ENCODE results near the gene PDRG1.
A peak's percentile ranks its signal among the peaks of the same experiment; 100 is the strongest.

The PDRG1 gene

DNA sequence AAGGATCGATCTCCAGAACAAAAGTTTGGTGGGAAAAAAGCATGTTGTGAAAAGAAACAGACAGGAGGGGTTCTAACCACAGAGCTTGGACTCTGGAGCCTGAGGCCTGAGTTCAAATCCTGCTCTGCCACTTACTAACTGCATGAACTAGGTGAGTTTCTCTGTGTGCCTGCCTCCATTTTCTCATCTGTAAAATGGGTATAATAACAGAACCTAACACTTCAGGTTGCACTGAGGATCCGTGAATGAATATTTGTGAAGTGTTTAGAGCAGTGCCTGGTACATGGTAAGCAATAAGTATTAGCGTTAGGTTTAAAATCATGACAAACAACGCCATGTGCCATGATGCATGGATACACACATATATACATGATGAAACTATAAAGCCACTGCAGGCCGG lies 44.8 kb downstream of the PDRG1 start:
- DNase-seq (ENCODE audit: low spot score) = no peak

DNA sequence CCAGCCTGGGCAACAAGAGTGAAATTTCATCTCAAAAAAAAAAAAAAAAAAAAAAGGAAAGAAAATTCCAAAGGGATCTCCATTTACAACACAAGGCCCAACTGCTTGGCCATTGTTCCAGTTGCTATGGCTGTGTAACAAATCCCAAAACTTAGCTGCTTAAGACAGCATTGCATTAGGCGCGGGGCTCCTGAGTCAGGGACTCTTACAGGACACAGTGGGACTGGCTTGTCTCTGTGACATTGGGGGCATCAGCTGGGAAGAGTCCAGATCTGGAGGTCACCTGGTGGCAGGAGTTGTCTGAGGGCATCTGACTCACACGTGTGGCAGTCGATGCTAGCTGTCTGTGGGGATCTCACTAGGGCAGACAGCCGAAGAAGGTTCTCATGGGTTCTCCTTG lies 45.8 kb downstream of the PDRG1 start:
- no peak for DNase-seq (ENCODE audit: low spot score)

DNA sequence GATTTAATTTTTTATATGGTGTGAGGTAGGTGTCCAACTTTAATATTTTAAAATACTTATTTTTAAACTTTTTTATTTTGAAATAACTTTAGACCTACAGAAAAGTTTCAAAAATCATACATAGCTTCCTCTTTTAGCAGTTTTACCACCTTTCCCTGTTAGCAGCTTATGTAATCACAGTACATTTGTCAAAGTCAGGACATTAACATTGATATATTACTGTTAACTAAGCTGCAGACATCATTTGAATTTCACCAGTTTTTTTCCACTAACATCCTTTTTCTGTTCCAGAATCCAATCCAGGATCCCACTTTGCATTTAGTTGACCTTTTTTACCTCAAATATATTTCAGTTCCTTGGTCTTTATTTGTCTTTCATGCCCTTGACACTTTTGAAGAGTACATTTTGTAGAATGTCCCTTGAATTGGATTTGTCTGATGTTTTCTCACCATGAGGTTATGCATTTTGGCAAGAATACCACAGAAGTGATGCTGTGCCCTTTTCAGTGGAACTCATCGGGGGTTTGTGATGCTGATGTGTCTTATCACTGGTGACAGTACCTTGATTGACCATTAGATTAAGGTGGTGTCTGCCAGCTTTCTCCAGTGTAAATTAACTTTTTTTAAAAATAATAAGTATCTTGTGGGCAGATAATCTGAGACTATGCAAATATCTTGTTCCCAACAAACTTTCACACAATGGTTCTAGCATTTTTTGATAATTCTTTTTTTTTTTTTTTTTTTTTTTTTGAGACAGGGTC lies 48.0 kb downstream of the PDRG1 start:
- no peak for DNase-seq (ENCODE audit: low spot score)

DNA sequence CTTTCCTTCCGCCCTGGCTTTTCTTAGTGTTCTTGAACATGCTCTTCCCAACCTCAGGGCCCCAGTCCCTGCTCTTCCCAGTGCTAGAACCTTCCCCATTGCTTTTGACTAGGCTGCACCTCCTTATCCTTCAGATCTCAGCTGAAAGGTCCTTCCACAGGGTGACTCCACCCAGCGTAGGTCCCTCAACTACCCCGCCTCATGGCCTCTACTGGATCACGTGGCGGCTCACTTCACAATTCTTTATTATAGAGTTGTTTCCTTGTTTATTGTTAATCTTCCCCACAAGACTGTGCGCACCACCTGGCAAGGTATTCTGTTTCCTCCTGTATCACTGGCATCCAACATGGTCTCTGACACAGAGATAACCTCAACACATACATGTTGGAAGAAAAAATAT lies 50.2 kb downstream of the PDRG1 start:
- no peak for DNase-seq (ENCODE audit: low spot score)

DNA sequence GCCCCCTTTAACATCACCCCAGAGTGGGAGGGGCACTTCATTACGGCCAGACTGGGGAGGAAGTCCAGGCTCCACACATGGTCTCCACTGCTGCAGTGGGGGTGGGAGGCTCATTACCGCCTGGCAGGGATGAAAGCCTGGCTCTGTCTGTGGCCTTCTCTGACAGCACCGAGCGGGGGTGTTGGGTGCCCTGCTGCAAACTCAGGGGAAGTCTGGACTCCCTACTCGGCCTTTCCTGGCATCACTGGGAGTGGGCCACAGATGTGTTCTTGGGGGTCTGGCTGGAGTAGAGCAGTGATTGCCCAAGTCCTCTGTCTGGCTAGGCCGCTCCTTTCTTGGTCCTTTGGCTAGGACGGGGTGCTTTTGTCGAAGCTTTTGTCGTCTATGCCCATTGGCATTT lies 54.3 kb downstream of the PDRG1 start:
- no peak for DNase-seq (ENCODE audit: low spot score)

DNA sequence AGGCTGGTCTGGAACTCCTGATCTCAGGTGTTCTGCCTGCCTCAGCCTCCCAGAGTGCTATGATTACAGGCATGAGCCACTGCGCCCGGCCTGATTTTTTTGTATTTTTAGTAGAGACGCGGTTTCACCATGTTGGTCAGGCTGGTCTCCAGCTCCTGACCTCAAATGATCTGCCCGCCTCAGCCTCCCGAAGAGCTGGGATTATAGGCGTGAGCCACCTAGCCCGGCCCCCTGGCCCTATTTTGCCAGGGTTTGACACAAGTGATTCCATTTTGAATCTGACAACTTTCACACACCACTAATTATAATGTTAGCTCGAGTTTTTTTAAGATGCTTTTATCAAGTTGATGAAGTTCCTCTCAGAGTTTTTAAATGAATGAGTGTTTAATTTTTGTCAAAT lies 55.8 kb downstream of the PDRG1 start:
- DNase-seq (ENCODE audit: low spot score) = no peak

DNA sequence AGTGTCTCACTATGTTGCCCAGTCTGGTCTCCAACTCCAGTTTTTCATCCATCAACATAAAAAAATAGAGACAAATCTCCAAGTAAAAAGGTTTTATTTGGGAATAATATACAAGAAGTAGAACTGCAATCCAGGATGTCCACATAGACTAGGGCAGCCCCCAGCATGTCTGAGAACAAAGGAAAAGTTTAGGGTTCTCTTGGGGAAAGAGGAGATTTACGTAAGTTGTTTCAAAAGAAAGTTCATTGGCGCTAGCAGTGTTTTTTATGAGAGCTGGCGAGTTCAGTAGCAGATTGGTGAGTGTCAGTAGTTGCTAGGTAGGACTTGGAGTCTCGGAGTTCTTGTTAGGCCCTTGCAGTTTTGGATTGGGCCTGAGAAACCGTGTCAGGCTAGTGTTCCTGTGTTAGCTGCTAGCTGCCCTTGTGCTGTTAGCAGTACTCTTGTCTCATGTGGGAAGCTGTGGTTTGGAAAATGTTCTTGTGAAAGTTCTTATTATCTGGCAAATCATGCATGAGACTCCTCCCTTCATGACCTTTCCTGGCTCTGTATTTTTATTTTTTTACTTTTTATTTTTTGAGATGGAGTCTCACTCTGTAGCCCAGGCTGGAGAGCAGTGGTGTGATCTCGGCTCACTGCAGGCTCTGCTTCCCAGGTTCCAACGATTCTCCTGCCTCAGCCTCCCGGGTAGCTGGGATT lies 56.7 kb downstream of the PDRG1 start:
- peak; percentile 93 for DNase-seq (ENCODE audit: low spot score)
